MM.1S (cell line): ENCODE data around the gene SIPA1L2.

Source experiments
- CTCF ChIP-seq: fragments of 300-600 bp; sonication (generic); IDR thresholded peaks from 2 replicates; pipeline ENCODE4 v1.5.1; 2016; ENCODE audit warnings: antibody characterized with exemption, low read length, mixed read lengths
- EZH2 ChIP-seq: fragments of 300-600 bp; sonication (generic); optimal IDR thresholded peaks from 2 replicates; pipeline ENCODE3; 2017; ENCODE audit warnings: low read depth, mild to moderate bottlenecking, antibody characterized with exemption, low read length, mixed read lengths

DNA sequence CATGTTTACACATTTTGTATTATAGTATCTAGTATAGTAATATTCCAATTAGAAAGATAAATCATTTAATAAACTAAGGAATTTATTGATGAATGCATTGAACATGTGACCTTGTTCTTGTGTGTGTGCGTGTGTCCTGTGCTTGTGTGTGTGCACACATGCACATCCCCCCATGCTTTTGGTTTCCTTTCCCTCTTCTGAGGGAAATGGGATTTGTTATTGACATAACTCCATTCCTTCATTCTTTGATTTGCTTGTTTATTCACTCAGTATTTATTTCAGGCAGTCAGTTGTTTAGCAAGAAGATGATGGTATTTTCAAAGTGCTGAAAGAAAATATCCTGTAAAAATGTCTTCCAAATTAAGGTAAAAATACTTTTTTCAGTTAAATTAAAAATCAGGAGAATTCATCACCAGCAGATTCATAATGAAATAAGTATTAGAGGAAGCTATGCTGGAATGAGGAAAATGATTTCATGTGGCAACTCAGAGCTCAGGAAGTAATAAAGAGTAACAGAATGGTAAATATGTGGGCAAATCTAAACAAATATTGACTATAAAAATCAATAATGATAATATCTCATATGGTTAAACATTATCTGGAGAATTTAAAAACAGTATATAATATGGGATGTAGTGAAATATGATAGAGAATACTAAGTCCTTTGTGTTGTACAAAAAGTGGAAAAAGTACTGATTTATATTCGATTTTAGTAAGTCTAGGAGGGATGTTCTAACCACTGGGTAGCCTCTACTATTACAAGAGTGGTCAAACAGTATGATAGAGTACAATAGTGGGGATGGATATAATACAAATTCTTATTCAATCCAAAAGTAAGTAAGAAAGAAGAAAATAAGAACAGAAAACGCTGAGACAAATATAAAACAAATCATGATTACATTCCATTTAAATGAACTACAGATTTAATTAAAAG is 35.2 kb upstream of the SIPA1L2 start:
- TF ChIP-seq EZH2 (no peak), CTCF (no peak)
